Measurements from ENCODE around the gene TTC34.

- TF ChIP-seq EZH2 (IDR thresholded peaks at IDR 0.05; ENCODE audit: low read length) (no peak), CTCF (optimal IDR thresholded peaks at IDR 0.05 in 1 of 3, IDR thresholded peaks at IDR 0.05 in 1 of 3, conservative IDR thresholded peaks at IDR 0.05 in 1 of 3; ENCODE audit: extremely low read depth in 1 of 3, insufficient read depth in 2 of 3, low read length in 3 of 3) (no peak)
Observed at GRCh38 chr1:2601721-2602303, 199.7 kb downstream of the TTC34 start.
